ENCODE data around the gene TBC1D3G.
"Not testable (repeated sequence)": the region's sequence is repeated elsewhere in the genome, so short reads cannot be mapped to it uniquely, and the experiment has no call there.

- not testable (repeated sequence) for TF ChIP-seq CTCF, POLR2AphosphoS5 (IDR thresholded peaks at IDR 0.05)
These were observed 39.5 kb upstream of the TBC1D3G start for GRCh38 chr17:36284219-36284618.

Measured in stomach (tissue), 4 donors.